22Rv1 (cell line): ENCODE results near the gene FARSB.

ENCODE experiments used
- ZFX ChIP-seq: fragments of 450-650 bp; IDR thresholded peaks from 2 replicates; pipeline ENCODE4 v1.6.1; 2017; ENCODE audit warnings: antibody characterized with exemption, borderline replicate concordance
- TF ChIP-seq, protein P1 (sequence below): fragments of 450-650 bp; IDR thresholded peaks from 2 replicates; pipeline ENCODE4 v1.5.1; 2017; ENCODE audit warnings: mild to moderate bottlenecking

DNA sequence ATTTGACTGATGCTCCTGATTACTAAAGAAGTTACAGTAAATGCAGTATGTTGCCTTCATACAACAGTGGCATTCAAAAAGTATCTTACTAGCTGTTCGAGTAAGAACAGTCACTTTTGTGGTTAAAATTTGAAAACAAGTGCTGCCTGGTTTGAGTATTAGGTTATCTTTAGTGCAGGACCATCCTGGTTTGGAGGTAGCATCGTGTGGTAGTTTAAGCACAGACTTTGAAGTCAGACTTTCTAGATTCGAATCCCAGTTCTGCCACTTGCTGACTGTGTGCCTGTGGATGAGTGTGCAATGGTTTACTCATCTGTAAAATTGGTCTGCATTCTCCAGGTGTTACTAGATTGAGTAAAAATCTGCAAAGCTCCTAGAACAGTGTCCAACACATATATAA, 134.8 kb downstream of the FARSB start:
- TF ChIP-seq, protein P1, sequence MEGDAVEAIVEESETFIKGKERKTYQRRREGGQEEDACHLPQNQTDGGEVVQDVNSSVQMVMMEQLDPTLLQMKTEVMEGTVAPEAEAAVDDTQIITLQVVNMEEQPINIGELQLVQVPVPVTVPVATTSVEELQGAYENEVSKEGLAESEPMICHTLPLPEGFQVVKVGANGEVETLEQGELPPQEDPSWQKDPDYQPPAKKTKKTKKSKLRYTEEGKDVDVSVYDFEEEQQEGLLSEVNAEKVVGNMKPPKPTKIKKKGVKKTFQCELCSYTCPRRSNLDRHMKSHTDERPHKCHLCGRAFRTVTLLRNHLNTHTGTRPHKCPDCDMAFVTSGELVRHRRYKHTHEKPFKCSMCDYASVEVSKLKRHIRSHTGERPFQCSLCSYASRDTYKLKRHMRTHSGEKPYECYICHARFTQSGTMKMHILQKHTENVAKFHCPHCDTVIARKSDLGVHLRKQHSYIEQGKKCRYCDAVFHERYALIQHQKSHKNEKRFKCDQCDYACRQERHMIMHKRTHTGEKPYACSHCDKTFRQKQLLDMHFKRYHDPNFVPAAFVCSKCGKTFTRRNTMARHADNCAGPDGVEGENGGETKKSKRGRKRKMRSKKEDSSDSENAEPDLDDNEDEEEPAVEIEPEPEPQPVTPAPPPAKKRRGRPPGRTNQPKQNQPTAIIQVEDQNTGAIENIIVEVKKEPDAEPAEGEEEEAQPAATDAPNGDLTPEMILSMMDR, result no peak
- TF ChIP-seq ZFX, result no peak
